T47D (cell line): Measurements from ENCODE around the gene NALF2.

Experiments used
- DNase-seq, 2 experiments: peaks; one replicate each; pipeline versions ENCODE4 v3.0.0 to v3.0.0-alpha.2; 2011 to 2012; ENCODE audit warnings: low read depth in 1 of 2, low spot score in 1 of 2
- JUND ChIP-seq: IDR thresholded peaks from 2 replicates; pipeline ENCODE4 v1.6.1; 2012; ENCODE audit warnings: low read depth
- in situ Hi-C: cut with HindIII; loops from 2 replicates; pipeline ENCODE4 v1.10.0; 2016; ENCODE audit warnings: low sequenced_read_pairs, low pct_unique_long_range_greater_than_20kb

NALF2 gene

GRCh38 chrX:69506617-69507499, 2.7 kb downstream of the NALF2 start:
- no peak for DNase-seq
- in situ Hi-C loops = no loop called here
- TF ChIP-seq JUND = no peak

- no peak for DNase-seq
- TF ChIP-seq JUND = no peak
- in situ Hi-C loops = no loop called here
These were observed 3.3 kb downstream of the NALF2 start for GRCh38 chrX:69507500-69507789.

GRCh38 chrX:69508610-69509009, 4.5 kb downstream of the NALF2 start:
- no peak for DNase-seq
- in situ Hi-C loops = no loop called here
- no peak for TF ChIP-seq JUND

GRCh38 chrX:69510137-69510715, 6.1 kb downstream of the NALF2 start:
- in situ Hi-C loops = no loop called here
- TF ChIP-seq JUND = no peak
- no peak for DNase-seq

- in situ Hi-C loops = no loop called here
- TF ChIP-seq JUND = no peak
- no peak for DNase-seq
These were observed 6.9 kb downstream of the NALF2 start for GRCh38 chrX:69510914-69511513.

GRCh38 chrX:69522052-69522451, 17.9 kb downstream of the NALF2 start:
- no peak for DNase-seq
- no peak for TF ChIP-seq JUND
- in situ Hi-C loops = no loop called here

GRCh38 chrX:69523314-69523713, 19.2 kb downstream of the NALF2 start:
- in situ Hi-C loops = no loop called here
- no peak for TF ChIP-seq JUND

GRCh38 chrX:69524781-69525363, 20.7 kb downstream of the NALF2 start:
- in situ Hi-C loops = no loop called here
- no peak for DNase-seq
- no peak for TF ChIP-seq JUND

More at GRCh38 chrX:69523314-69523713, 19.2 kb downstream of the NALF2 start:
- no peak for DNase-seq

- in situ Hi-C loops = no loop called here
- TF ChIP-seq JUND = no peak
- DNase-seq = no peak
These were observed 26.2 kb downstream of the NALF2 start for GRCh38 chrX:69530306-69530705.

- TF ChIP-seq JUND = no peak
- DNase-seq = no peak
- in situ Hi-C loops = no loop called here
These were observed 27.1 kb downstream of the NALF2 start for GRCh38 chrX:69531031-69531755.

GRCh38 chrX:69535661-69536060, 31.5 kb downstream of the NALF2 start:
- in situ Hi-C loops = no loop called here
- no peak for DNase-seq
- TF ChIP-seq JUND = no peak

GRCh38 chrX:69538321-69538876, 34.3 kb downstream of the NALF2 start:
- TF ChIP-seq JUND = no peak
- in situ Hi-C loops = no loop called here
- DNase-seq = peak; percentile 55 to 57
